H1 (cell line): ENCODE measurements around the gene PDE2A. TPM values are rescaled to one million over a fixed set of nuclear protein-coding genes. Genes with fewer than 3 reads are reported as not detected.

Source experiments
- CTCF ChIA-PET: fragments of 300-600 bp; sonication (Branson Sonifier 250); formaldehyde crosslinking; loops from one replicate; lab custom pipeline; 2021; ENCODE audit not compliant: partially characterized antibody; lab: Charles Lee
- POLR2A ChIA-PET: fragments of 300-600 bp; sonication (Branson Sonifier 250); formaldehyde crosslinking; loops from one replicate; lab custom pipeline; 2021; ENCODE audit warnings: inconsistent platforms; ENCODE audit not compliant: partially characterized antibody; lab: Charles Lee
- DNase-seq, 2 experiments: peaks; one replicate each; pipeline versions ENCODE4 v3.0.0 to v3.0.0-alpha.2; 2010 to 2022; ENCODE audit warnings: low spot score in 2 of 2, low read depth in 1 of 2, mixed read lengths in 1 of 2
- FAIRE-seq: peaks from 2 replicates; lab custom pipeline; 2011; peaks lifted over from hg19 to GRCh38; lab: Jason Lieb, UNC
- H2AFZ ChIP-seq: 2 replicates; pipeline ENCODE4 v1.8.1; 2012; ENCODE audit warnings: low read length, inconsistent platforms
- H2AK5ac ChIP-seq: 2 replicates; pipeline ENCODE4 v1.6.1; 2013; ENCODE audit warnings: low read depth, low read length
- H2BK120ac ChIP-seq: replicated peaks from 2 replicates; pipeline ENCODE3; 2013; ENCODE audit warnings: low read depth, low read length, inconsistent platforms
- H2BK12ac ChIP-seq: 2 replicates; pipeline ENCODE4 v1.6.1; 2013; ENCODE audit warnings: low read depth, low read length
- H2BK15ac ChIP-seq: 2 replicates; pipeline ENCODE4 v1.6.1; 2013; ENCODE audit warnings: low read length
- H2BK20ac ChIP-seq: 2 replicates; pipeline ENCODE4 v1.6.1; 2013; ENCODE audit warnings: low read length
- H2BK5ac ChIP-seq: 2 replicates; pipeline ENCODE4 v1.6.1; 2013; ENCODE audit warnings: low read depth, low read length
- H3K14ac ChIP-seq: 2 replicates; pipeline ENCODE4 v1.6.1; 2013; ENCODE audit warnings: inconsistent platforms; ENCODE audit not compliant: insufficient read length
- H3K18ac ChIP-seq: 2 replicates; pipeline ENCODE4 v1.6.1; 2013; ENCODE audit warnings: low read length; ENCODE audit errors: extremely low read depth
- H3K23ac ChIP-seq: 2 replicates; pipeline ENCODE4 v1.6.1; 2013; ENCODE audit warnings: inconsistent platforms; ENCODE audit not compliant: insufficient read length
- H3K23me2 ChIP-seq: 2 replicates; pipeline ENCODE4 v1.6.1; 2013; ENCODE audit warnings: low read depth, low read length
- H3K27ac ChIP-seq: 2 replicates; pipeline ENCODE4 v1.6.1; 2011; ENCODE audit warnings: low read depth, low read length, inconsistent platforms
- H3K27me3 ChIP-seq, 4 experiments: replicated peaks in 1 of 4; 1 replicate in 1 of 4; 2 replicates in 3 of 4; pipeline versions ENCODE4 v1.6.1 to v1.8.1; 2011 to 2013; ENCODE audit warnings: low read length in 3 of 4, mild to moderate bottlenecking in 3 of 4, inconsistent platforms in 2 of 4, mixed read lengths in 2 of 4, moderate library complexity in 1 of 4; ENCODE audit not compliant: control insufficient read depth in 3 of 4, insufficient read depth in 3 of 4; ENCODE audit errors: extremely low read depth in 1 of 4
- H3K36me3 ChIP-seq, 4 experiments: 2 replicates each; pipeline versions ENCODE4 v1.6.1 to v1.8.1; 2011 to 2013; ENCODE audit warnings: mild to moderate bottlenecking in 4 of 4, low read length in 3 of 4, moderate library complexity in 2 of 4, control low read depth in 1 of 4, inconsistent platforms in 1 of 4; ENCODE audit not compliant: insufficient read depth in 4 of 4, control insufficient read depth in 2 of 4
- H3K4ac ChIP-seq: replicated peaks from 2 replicates; pipeline ENCODE3; 2013; ENCODE audit warnings: low read length, low read depth, mixed read lengths, inconsistent platforms; ENCODE audit not compliant: insufficient read length
- H3K4me1 ChIP-seq, 4 experiments: replicated peaks in 1 of 4; 1 replicate in 1 of 4; 2 replicates in 3 of 4; pipeline versions ENCODE4 v1.6.1 to v1.8.1; 2011 to 2013; ENCODE audit warnings: low read length in 3 of 4, inconsistent platforms in 2 of 4, mixed read lengths in 1 of 4; ENCODE audit not compliant: insufficient read depth in 4 of 4, control insufficient read depth in 3 of 4
- H3K4me2 ChIP-seq, 2 experiments: 2 replicates each; pipeline versions ENCODE4 v1.6.1 to v1.8.1; 2011 to 2013; ENCODE audit warnings: low read depth in 2 of 2, low read length in 2 of 2, control low read depth in 1 of 2, inconsistent platforms in 1 of 2, mild to moderate bottlenecking in 1 of 2; ENCODE audit not compliant: insufficient read depth in 1 of 2
- H3K4me3 ChIP-seq, 4 experiments: fragments of 200-600, 300-600 bp in 1 of 4; sonication (generic), shearing (Covaris generic), sonication (Bioruptor Twin) in 1 of 4; 2 replicates each; pipeline versions ENCODE4 v1.5.1 to v1.8.1; 2011 to 2016; ENCODE audit warnings: low read length in 4 of 4, low read depth in 3 of 4, control low read depth in 2 of 4, inconsistent platforms in 2 of 4, mild to moderate bottlenecking in 2 of 4, mixed read lengths in 1 of 4, moderate library complexity in 1 of 4; ENCODE audit not compliant: insufficient read depth in 2 of 4; ENCODE audit errors: extremely low read depth in 1 of 4
- H3K56ac ChIP-seq: replicated peaks from 2 replicates; pipeline ENCODE3; 2013; ENCODE audit warnings: low read depth, mild to moderate bottlenecking, mixed read lengths, low read length, inconsistent platforms; ENCODE audit not compliant: insufficient read length
- H3K79me1 ChIP-seq: 2 replicates; pipeline ENCODE4 v1.6.1; 2013; ENCODE audit warnings: low read depth, low read length, control low read depth
- H3K79me2 ChIP-seq, 2 experiments: 2 replicates each; pipeline versions ENCODE4 v1.6.1 to v1.8.1; 2012 to 2013; ENCODE audit warnings: low read length in 2 of 2, mild to moderate bottlenecking in 2 of 2, inconsistent platforms in 1 of 2; ENCODE audit not compliant: insufficient read depth in 2 of 2, control insufficient read depth in 1 of 2
- H3K9ac ChIP-seq, 4 experiments: replicated peaks in 1 of 4; 1 replicate in 1 of 4; 2 replicates in 3 of 4; pipeline versions ENCODE4 v1.6.1 to v1.8.1; 2011 to 2013; ENCODE audit warnings: low read depth in 3 of 4, low read length in 3 of 4, control low read depth in 2 of 4, mild to moderate bottlenecking in 2 of 4, moderate library complexity in 2 of 4, inconsistent platforms in 1 of 4; ENCODE audit errors: extremely low read depth in 1 of 4
- H3K9me3 ChIP-seq, 2 experiments: 2 replicates each; pipeline versions ENCODE4 v1.6.1 to v1.8.1; 2012 to 2013; ENCODE audit warnings: mild to moderate bottlenecking in 2 of 2, moderate library complexity in 2 of 2, control low read depth in 1 of 2, inconsistent platforms in 1 of 2, low read depth in 1 of 2, low read length in 1 of 2, mixed read lengths in 1 of 2; ENCODE audit not compliant: insufficient read depth in 2 of 2
- H4K20me1 ChIP-seq, 2 experiments: replicated peaks in 1 of 2; 2 replicates each; pipeline versions ENCODE3 to v1.8.1; 2011 to 2013; ENCODE audit warnings: inconsistent platforms in 2 of 2, low read length in 2 of 2, mild to moderate bottlenecking in 1 of 2; ENCODE audit not compliant: insufficient read depth in 2 of 2, control insufficient read depth in 1 of 2
- H4K5ac ChIP-seq: 2 replicates; pipeline ENCODE4 v1.6.1; 2013; ENCODE audit warnings: low read length, low read depth, mixed read lengths, inconsistent platforms; ENCODE audit not compliant: insufficient read length
- H4K8ac ChIP-seq: 2 replicates; pipeline ENCODE4 v1.8.0; 2013; ENCODE audit warnings: mild to moderate bottlenecking, moderate library complexity, low read length, inconsistent platforms; ENCODE audit not compliant: insufficient read depth; ENCODE audit errors: extremely low read depth
- H4K91ac ChIP-seq: replicated peaks from 2 replicates; pipeline ENCODE3; 2013; ENCODE audit warnings: low read length, mixed read lengths, inconsistent platforms; ENCODE audit not compliant: insufficient read length
- BCL11A ChIP-seq, 2 experiments: IDR thresholded peaks; one replicate each; pipeline ENCODE4 v1.6.1; 2011; ENCODE audit warnings: low read depth in 2 of 2, low read length in 2 of 2, mild to moderate bottlenecking in 2 of 2
- CTCF ChIP-seq, 3 experiments: IDR thresholded peaks; 1 replicate in 2 of 3; 2 replicates in 1 of 3; pipeline versions ENCODE4 v1.5.1 to v1.6.1; 2011; ENCODE audit warnings: low read length in 3 of 3, mild to moderate bottlenecking in 3 of 3, inconsistent platforms in 2 of 3, low read depth in 1 of 3, moderate library complexity in 1 of 3; ENCODE audit not compliant: insufficient read depth in 1 of 3; ENCODE audit errors: control extremely low read depth in 1 of 3
- HDAC6 ChIP-seq: IDR thresholded peaks from one replicate; pipeline ENCODE4 v1.7.1; 2012; ENCODE audit warnings: low read depth, mild to moderate bottlenecking, inconsistent platforms, low read length, moderate library complexity
- RBBP5 ChIP-seq: IDR thresholded peaks from 2 replicates; pipeline ENCODE4 v1.7.1; 2012; ENCODE audit warnings: low read depth, mild to moderate bottlenecking, inconsistent platforms, low read length, moderate library complexity, borderline replicate concordance
- SAP30 ChIP-seq: fragments of 300-600 bp; sonication (generic); IDR thresholded peaks from 2 replicates; pipeline ENCODE4 v1.7.1; 2012; ENCODE audit warnings: low read length, moderate library complexity, mild to moderate bottlenecking, inconsistent platforms; ENCODE audit not compliant: insufficient read depth, insufficient replicate concordance
- SP2 ChIP-seq: IDR thresholded peaks from 2 replicates; pipeline ENCODE4 v1.6.1; 2012; ENCODE audit warnings: mild to moderate bottlenecking, low read length, inconsistent platforms
- WGBS, 2 experiments: shearing (Covaris generic) in 1 of 2; methylation state at CpG; one replicate each; pipeline versions ENCODE4 v1.1.6 to v1.1.7; 2013 to 2015; ENCODE audit warnings: low lambda C conversion rate in 2 of 2, mixed read lengths in 2 of 2, inconsistent platforms in 1 of 2, low coverage in 1 of 2, missing lambda C conversion rate in 1 of 2; ENCODE audit not compliant: insufficient replicate concordance in 2 of 2, insufficient coverage in 1 of 2, insufficient read length in 1 of 2; ENCODE audit errors: extremely low coverage in 1 of 2, missing lambda C conversion rate in 1 of 2; 5-methylcytosine and 5-hydroxymethylcytosine counted together
- polyA plus RNA-seq, 7 experiments: library from polyadenylated mRNA; depleted of rRNA in 3 of 7; stranded (reverse) in 5 of 7; unstranded in 2 of 7; fragments of >200 nt in 5 of 7; fragments of 200-250 nt in 2 of 7; gene quantifications; 1 replicate in 5 of 7; 2 replicates in 1 of 7; 4 replicates in 1 of 7; pipeline versions ENCODE4 v1.2.1 to v1.2.3, GENCODE V29; 2011 to 2013; ENCODE audit warnings: missing spikeins in 2 of 7, mixed read lengths in 2 of 7
- total RNA-seq: library from RNA; stranded (reverse); fragmentation: NEBNext Ultra II Directional; extraction: Animal tissue kit (Norgen Biotek cat#: 25700); gene quantifications from 2 replicates; pipeline ENCODE4 v1.2.1, GENCODE V29; 2021

Gene PDE2A
- total and polyA plus RNA-seq, 2 of the 8 experiments (the other 6 are each of a cell fraction or from before 2014, with no cell fraction given) = 3.4 to 7.1 TPM

DNA sequence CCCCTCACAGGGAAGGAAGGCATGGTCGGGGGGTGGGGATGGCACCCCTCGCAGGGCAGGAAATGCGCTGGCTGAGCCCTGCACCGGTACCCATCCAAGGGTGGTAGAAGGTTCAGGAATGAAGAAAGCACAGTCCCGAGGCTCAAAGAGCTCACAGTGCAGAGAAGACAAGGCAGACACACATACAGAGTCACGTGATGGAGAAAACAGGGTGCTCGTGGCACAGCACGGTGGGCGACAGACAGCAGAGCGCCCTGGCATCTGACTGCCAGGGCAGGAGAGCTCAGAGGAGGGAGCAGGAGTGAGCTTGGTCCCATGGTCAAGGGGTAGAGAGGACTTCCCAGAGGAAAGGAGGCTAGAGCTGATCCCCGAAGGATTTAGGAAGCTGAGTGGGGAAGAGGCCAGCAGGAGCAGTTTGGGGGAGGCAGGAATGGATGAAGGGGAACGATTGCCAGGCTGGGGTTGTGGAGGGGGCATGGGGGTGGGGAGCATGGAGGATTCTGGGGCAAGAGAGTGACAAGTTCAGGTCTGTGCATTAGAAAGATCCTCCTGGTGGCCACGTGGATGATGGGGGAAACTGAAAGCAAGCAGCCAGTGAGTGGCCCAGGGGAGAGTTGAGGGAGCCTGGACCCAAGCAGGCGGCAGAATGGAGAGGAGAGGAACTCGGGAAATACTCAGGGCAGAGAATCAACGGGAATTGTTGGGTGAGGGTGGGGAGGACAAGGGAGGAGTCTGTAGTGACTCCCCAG is 43.9 kb downstream of the PDE2A start:
- H3K18ac ChIP-seq = no peak overlapping the region
- no peak overlapping the region for H2BK15ac ChIP-seq
- no peak overlapping the region for H3K4ac ChIP-seq
- H4K20me1 ChIP-seq = peaks cover 0 to under 1% of the 10 kb centered on the region in 2 experiments
- no peak overlapping the region for H4K5ac ChIP-seq
- H3K4me2 ChIP-seq = no peak overlapping the region
- H3K14ac ChIP-seq = no peak overlapping the region
- no peak for DNase-seq
- H3K23me2 ChIP-seq = no peaks in the 10 kb centered on the region
- H3K56ac ChIP-seq = no peak overlapping the region
- H2BK20ac ChIP-seq = no peak overlapping the region
- no peak overlapping the region for H3K9ac ChIP-seq
- ChIA-PET POLR2A (interaction anchor here (1.1 to 1.4 kb wide), 3 partner anchors 9 to 45 kb away, joined by 3 read pairs; no protein-coding TSS in a partner anchor), CTCF (interaction anchor here (0.6 to 36.9 kb wide), 9 partner anchors 10 to 159 kb away, joined by 3 to 624 read pairs (median 5); no protein-coding TSS in a partner anchor)
- no peaks in the 10 kb centered on the region for H3K27me3 ChIP-seq
- no peak overlapping the region for H2BK120ac ChIP-seq
- H2BK12ac ChIP-seq = no peak overlapping the region
- H3K4me1 ChIP-seq = peaks cover 0 to 17% (median 4%) of the 10 kb centered on the region in 4 experiments; a peak in 5 of 7 replicates
- no peak overlapping the region for H3K27ac ChIP-seq
- no peak for FAIRE-seq
- H3K4me3 ChIP-seq = no peak overlapping the region
- no peaks in the 10 kb centered on the region for H3K79me1 ChIP-seq
- H3K36me3 ChIP-seq = no peaks in the 10 kb centered on the region
- no peak overlapping the region for H2AK5ac ChIP-seq
- H4K91ac ChIP-seq = no peak overlapping the region
- no peak overlapping the region for H3K23ac ChIP-seq
- no peaks in the 10 kb centered on the region for H3K79me2 ChIP-seq
- no peak overlapping the region; the same call in 1 of the 2 replicates for H4K8ac ChIP-seq
- H3K9me3 ChIP-seq = no peaks in the 10 kb centered on the region
- no peak overlapping the region for H2AFZ ChIP-seq
- H2BK5ac ChIP-seq = no peak overlapping the region
- WGBS, 2 experiments = 67% methylated on average over 14 of the region's 16 CpGs; no CpG with 5 or more reads in 1 of the 2 experiments
- TF ChIP-seq SP2 (no peak), RBBP5 (no peak), CTCF (IDR thresholded peaks at IDR 0.05; ENCODE audit: control extremely low read depth in 1 of 3, insufficient read depth in 1 of 3, low read depth in 1 of 3, low read length in 3 of 3) (no peak), BCL11A (IDR thresholded peaks at IDR 0.05; ENCODE audit: low read depth in 2 of 2, low read length in 2 of 2) (no peak), SAP30 (no peak), HDAC6 (no peak)
